WTC11 (cell line): ENCODE results near the gene FAM20A.

Experiments
- CREB1 ChIP-seq: sonication (generic); formaldehyde crosslinking; IDR thresholded peaks from 2 replicates; pipeline ENCODE4 v1.8.0; 2023; ENCODE audit warnings: mild to moderate bottlenecking, missing genetic modification reagents
- EMX1 ChIP-seq: fragments of 250-450 bp; sonication (Bioruptor Pico); IDR thresholded peaks from 2 replicates; pipeline ENCODE4 v1.8.0; 2021; ENCODE audit warnings: mild to moderate bottlenecking
- NFYB ChIP-seq: sonication (generic); formaldehyde crosslinking; conservative IDR thresholded peaks from 2 replicates; pipeline ENCODE4 v1.8.0; 2022; ENCODE audit warnings: low read depth, missing genetic modification reagents
- SP1 ChIP-seq: sonication (generic); formaldehyde crosslinking; conservative IDR thresholded peaks from 2 replicates; pipeline ENCODE4 v1.8.1; 2022; ENCODE audit warnings: missing genetic modification reagents
- ZNF263 ChIP-seq: sonication (generic); formaldehyde crosslinking; IDR thresholded peaks from 2 replicates; pipeline ENCODE4 v1.8.1; 2022; ENCODE audit warnings: low read depth, mild to moderate bottlenecking, moderate library complexity, missing genetic modification reagents
- TF ChIP-seq, protein P1 (sequence below): fragments of 200-600 bp; IDR thresholded peaks from 2 replicates; pipeline ENCODE4 v1.8.0; 2022; ENCODE audit warnings: antibody characterized with exemption
- TF ChIP-seq, protein P2 (sequence below): sonication (generic); formaldehyde crosslinking; IDR thresholded peaks from 2 replicates; pipeline ENCODE4 v1.8.1; 2023; ENCODE audit warnings: mild to moderate bottlenecking, missing genetic modification reagents, borderline replicate concordance
- TF ChIP-seq, protein P3 (sequence below): sonication (generic); formaldehyde crosslinking; IDR thresholded peaks from 2 replicates; pipeline ENCODE4 v1.8.0; 2022; ENCODE audit warnings: mild to moderate bottlenecking, missing genetic modification reagents
- TF ChIP-seq, protein P4 (sequence below): sonication (generic); formaldehyde crosslinking; IDR thresholded peaks from 2 replicates; pipeline ENCODE4 v1.8.1; 2022; ENCODE audit warnings: mild to moderate bottlenecking, missing genetic modification reagents, moderate library complexity, borderline replicate concordance
- TF ChIP-seq, protein P5 (sequence below): sonication (generic); formaldehyde crosslinking; IDR thresholded peaks from 2 replicates; pipeline ENCODE4 v1.8.0; 2022; ENCODE audit warnings: mild to moderate bottlenecking, missing genetic modification reagents

DNA sequence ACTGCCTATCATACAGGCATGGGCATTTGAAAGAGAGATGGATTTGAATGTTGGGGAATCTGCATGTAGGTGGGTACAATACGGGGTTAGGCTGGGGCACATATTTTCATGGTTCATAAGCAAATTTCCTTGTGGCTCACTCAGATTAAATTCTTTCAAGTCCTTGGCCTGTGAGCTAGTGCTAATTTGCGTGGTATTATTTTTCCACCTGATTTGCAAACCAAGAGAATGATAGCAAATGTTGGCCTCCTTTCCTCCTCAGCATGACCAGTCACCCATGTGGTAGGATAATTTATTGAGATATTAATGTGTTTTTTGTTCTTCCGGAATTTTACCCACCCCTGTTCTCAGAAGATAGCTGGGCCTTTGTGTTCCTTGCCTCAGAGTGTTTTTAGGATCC is 22.9 kb downstream of the FAM20A start:
- TF ChIP-seq EMX1 (CRISPR knock-in tag) (no peak), ZNF263 (CRISPR knock-in tag) (no peak), CREB1 (CRISPR knock-in tag) (no peak), SP1 (no peak), NFYB (CRISPR knock-in tag) (no peak)
- TF ChIP-seq, protein P1, sequence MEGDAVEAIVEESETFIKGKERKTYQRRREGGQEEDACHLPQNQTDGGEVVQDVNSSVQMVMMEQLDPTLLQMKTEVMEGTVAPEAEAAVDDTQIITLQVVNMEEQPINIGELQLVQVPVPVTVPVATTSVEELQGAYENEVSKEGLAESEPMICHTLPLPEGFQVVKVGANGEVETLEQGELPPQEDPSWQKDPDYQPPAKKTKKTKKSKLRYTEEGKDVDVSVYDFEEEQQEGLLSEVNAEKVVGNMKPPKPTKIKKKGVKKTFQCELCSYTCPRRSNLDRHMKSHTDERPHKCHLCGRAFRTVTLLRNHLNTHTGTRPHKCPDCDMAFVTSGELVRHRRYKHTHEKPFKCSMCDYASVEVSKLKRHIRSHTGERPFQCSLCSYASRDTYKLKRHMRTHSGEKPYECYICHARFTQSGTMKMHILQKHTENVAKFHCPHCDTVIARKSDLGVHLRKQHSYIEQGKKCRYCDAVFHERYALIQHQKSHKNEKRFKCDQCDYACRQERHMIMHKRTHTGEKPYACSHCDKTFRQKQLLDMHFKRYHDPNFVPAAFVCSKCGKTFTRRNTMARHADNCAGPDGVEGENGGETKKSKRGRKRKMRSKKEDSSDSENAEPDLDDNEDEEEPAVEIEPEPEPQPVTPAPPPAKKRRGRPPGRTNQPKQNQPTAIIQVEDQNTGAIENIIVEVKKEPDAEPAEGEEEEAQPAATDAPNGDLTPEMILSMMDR, result no peak
- TF ChIP-seq, protein P2, sequence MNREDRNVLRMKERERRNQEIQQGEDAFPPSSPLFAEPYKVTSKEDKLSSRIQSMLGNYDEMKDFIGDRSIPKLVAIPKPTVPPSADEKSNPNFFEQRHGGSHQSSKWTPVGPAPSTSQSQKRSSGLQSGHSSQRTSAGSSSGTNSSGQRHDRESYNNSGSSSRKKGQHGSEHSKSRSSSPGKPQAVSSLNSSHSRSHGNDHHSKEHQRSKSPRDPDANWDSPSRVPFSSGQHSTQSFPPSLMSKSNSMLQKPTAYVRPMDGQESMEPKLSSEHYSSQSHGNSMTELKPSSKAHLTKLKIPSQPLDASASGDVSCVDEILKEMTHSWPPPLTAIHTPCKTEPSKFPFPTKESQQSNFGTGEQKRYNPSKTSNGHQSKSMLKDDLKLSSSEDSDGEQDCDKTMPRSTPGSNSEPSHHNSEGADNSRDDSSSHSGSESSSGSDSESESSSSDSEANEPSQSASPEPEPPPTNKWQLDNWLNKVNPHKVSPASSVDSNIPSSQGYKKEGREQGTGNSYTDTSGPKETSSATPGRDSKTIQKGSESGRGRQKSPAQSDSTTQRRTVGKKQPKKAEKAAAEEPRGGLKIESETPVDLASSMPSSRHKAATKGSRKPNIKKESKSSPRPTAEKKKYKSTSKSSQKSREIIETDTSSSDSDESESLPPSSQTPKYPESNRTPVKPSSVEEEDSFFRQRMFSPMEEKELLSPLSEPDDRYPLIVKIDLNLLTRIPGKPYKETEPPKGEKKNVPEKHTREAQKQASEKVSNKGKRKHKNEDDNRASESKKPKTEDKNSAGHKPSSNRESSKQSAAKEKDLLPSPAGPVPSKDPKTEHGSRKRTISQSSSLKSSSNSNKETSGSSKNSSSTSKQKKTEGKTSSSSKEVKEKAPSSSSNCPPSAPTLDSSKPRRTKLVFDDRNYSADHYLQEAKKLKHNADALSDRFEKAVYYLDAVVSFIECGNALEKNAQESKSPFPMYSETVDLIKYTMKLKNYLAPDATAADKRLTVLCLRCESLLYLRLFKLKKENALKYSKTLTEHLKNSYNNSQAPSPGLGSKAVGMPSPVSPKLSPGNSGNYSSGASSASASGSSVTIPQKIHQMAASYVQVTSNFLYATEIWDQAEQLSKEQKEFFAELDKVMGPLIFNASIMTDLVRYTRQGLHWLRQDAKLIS (CRISPR knock-in tag), result no peak
- TF ChIP-seq, protein P3, sequence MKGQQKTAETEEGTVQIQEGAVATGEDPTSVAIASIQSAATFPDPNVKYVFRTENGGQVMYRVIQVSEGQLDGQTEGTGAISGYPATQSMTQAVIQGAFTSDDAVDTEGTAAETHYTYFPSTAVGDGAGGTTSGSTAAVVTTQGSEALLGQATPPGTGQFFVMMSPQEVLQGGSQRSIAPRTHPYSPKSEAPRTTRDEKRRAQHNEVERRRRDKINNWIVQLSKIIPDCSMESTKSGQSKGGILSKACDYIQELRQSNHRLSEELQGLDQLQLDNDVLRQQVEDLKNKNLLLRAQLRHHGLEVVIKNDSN (CRISPR knock-in tag), result no peak
- TF ChIP-seq, protein P4, sequence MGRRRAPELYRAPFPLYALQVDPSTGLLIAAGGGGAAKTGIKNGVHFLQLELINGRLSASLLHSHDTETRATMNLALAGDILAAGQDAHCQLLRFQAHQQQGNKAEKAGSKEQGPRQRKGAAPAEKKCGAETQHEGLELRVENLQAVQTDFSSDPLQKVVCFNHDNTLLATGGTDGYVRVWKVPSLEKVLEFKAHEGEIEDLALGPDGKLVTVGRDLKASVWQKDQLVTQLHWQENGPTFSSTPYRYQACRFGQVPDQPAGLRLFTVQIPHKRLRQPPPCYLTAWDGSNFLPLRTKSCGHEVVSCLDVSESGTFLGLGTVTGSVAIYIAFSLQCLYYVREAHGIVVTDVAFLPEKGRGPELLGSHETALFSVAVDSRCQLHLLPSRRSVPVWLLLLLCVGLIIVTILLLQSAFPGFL (CRISPR knock-in tag), result no peak
- TF ChIP-seq, protein P5, sequence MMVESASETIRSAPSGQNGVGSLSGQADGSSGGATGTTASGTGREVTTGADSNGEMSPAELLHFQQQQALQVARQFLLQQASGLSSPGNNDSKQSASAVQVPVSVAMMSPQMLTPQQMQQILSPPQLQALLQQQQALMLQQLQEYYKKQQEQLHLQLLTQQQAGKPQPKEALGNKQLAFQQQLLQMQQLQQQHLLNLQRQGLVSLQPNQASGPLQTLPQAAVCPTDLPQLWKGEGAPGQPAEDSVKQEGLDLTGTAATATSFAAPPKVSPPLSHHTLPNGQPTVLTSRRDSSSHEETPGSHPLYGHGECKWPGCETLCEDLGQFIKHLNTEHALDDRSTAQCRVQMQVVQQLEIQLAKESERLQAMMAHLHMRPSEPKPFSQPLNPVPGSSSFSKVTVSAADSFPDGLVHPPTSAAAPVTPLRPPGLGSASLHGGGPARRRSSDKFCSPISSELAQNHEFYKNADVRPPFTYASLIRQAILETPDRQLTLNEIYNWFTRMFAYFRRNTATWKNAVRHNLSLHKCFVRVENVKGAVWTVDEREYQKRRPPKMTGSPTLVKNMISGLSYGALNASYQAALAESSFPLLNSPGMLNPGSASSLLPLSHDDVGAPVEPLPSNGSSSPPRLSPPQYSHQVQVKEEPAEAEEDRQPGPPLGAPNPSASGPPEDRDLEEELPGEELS, result no peak
